Endothelial cell of umbilical vein (primary cell): Measurements from ENCODE around the gene PDCD1. TPM values are rescaled to one million over a fixed set of nuclear protein-coding genes. Genes with fewer than 3 reads are reported as not detected.

ENCODE experiments used
- BruUV-seq: library from RNA; stranded (reverse); fragments of 400-500 nt; replicated peaks from 2 replicates; lab custom pipeline; 2021; lab: Mats Ljungman, UMichigan
- CTCF ChIA-PET: fragments of 300-600, 350-600 bp; sonication (Branson Sonifier 250); formaldehyde crosslinking; loops from one replicate; lab custom pipeline; 2021; ENCODE audit warnings: antibody characterized with exemption, inconsistent platforms; lab: Charles Lee
- POLR2A ChIA-PET: fragments of 300-600, 350-600 bp; sonication (Branson Sonifier 250); formaldehyde crosslinking; loops from one replicate; lab custom pipeline; 2021; ENCODE audit warnings: antibody characterized with exemption, inconsistent platforms; lab: Charles Lee
- DNase-seq: peaks from one replicate; pipeline ENCODE4 v3.0.0-alpha.2; 2011; ENCODE audit warnings: low read depth, low spot score
- FAIRE-seq: peaks from 2 replicates; lab custom pipeline; 2011; peaks lifted over from hg19 to GRCh38; lab: Jason Lieb, UNC
- H2AFZ ChIP-seq: 2 replicates; pipeline ENCODE4 v1.6.0; 2012; ENCODE audit warnings: low read depth, low read length, control low read depth, inconsistent platforms
- H3K27ac ChIP-seq: 2 replicates; pipeline ENCODE4 v1.5.1; 2011; ENCODE audit warnings: low read depth, mild to moderate bottlenecking, control low read depth, low read length, moderate library complexity; ENCODE audit not compliant: insufficient read depth
- H3K27me3 ChIP-seq, 2 experiments: 2 replicates each; pipeline versions ENCODE4 v1.6.0 to v1.6.1; 2011; ENCODE audit warnings: low read length in 2 of 2, mixed read lengths in 1 of 2; ENCODE audit not compliant: control insufficient read depth in 2 of 2, insufficient read depth in 2 of 2
- H3K36me3 ChIP-seq, 2 experiments: 2 replicates in 1 of 2; 3 replicates in 1 of 2; pipeline ENCODE4 v1.5.1; 2011; ENCODE audit warnings: low read length in 2 of 2, mild to moderate bottlenecking in 1 of 2, moderate library complexity in 1 of 2; ENCODE audit not compliant: control insufficient read depth in 2 of 2, insufficient read depth in 2 of 2; ENCODE audit errors: extremely low read depth in 1 of 2
- H3K4me1 ChIP-seq: 3 replicates; pipeline ENCODE4 v1.5.1; 2011; ENCODE audit warnings: mild to moderate bottlenecking, low read length; ENCODE audit not compliant: control insufficient read depth, insufficient read depth; ENCODE audit errors: extremely low read depth
- H3K4me2 ChIP-seq: 2 replicates; pipeline ENCODE4 v1.6.1; 2011; ENCODE audit warnings: low read length, control low read depth, mixed read lengths; ENCODE audit not compliant: insufficient read depth
- H3K4me3 ChIP-seq, 3 experiments: fragments of 200-600 bp in 1 of 3; sonication (generic), shearing (Covaris generic) in 1 of 3; replicated peaks in 1 of 3; 2 replicates each; pipeline ENCODE4 v1.5.1; 2011 to 2016; ENCODE audit warnings: control low read depth in 3 of 3, low read length in 3 of 3, mild to moderate bottlenecking in 2 of 3, inconsistent platforms in 1 of 3, low read depth in 1 of 3, moderate library complexity in 1 of 3; ENCODE audit not compliant: insufficient read depth in 1 of 3
- H3K79me2 ChIP-seq: 2 replicates; pipeline ENCODE4 v1.6.0; 2012; ENCODE audit warnings: low read length, inconsistent platforms; ENCODE audit not compliant: control insufficient read depth, insufficient read depth
- H3K9ac ChIP-seq: replicated peaks from 2 replicates; pipeline ENCODE3; 2011; ENCODE audit warnings: low read length, control low read depth; ENCODE audit not compliant: insufficient read depth; ENCODE audit errors: extremely low read depth
- H3K9me1 ChIP-seq: replicated peaks from 3 replicates; pipeline ENCODE4 v1.6.0; 2011; ENCODE audit warnings: mild to moderate bottlenecking, low read length; ENCODE audit not compliant: control insufficient read depth, insufficient read depth; ENCODE audit errors: extremely low read depth
- H3K9me3 ChIP-seq: replicated peaks from 2 replicates; pipeline ENCODE4 v1.5.1; 2012; ENCODE audit warnings: low read length, inconsistent platforms; ENCODE audit not compliant: control insufficient read depth, insufficient read depth
- H4K20me1 ChIP-seq: replicated peaks from 2 replicates; pipeline ENCODE3; 2011; ENCODE audit warnings: mild to moderate bottlenecking, low read length; ENCODE audit not compliant: control insufficient read depth, insufficient read depth; ENCODE audit errors: extremely low read depth
- CTCF ChIP-seq, 2 donors: IDR thresholded peaks; 1 replicate in 1 of 2; 2 replicates in 1 of 2; pipeline ENCODE4 v1.5.1; 2011; ENCODE audit warnings: low read length in 2 of 2, mild to moderate bottlenecking in 2 of 2, moderate library complexity in 2 of 2, control low read depth in 1 of 2, inconsistent platforms in 1 of 2, low read depth in 1 of 2; ENCODE audit not compliant: insufficient read depth in 1 of 2; ENCODE audit errors: extremely low read depth in 1 of 2
- EZH2 ChIP-seq: IDR thresholded peaks from 2 replicates; pipeline ENCODE4 v1.6.1; 2012; ENCODE audit warnings: borderline replicate concordance, low read depth, mild to moderate bottlenecking, moderate library complexity, low read length, inconsistent platforms; ENCODE audit not compliant: severe bottlenecking
- FOS ChIP-seq: IDR thresholded peaks from 2 replicates; pipeline ENCODE4 v1.6.1; 2011; ENCODE audit warnings: mild to moderate bottlenecking, low read length, moderate library complexity, borderline replicate concordance; ENCODE audit not compliant: insufficient read depth
- GATA2 ChIP-seq: IDR thresholded peaks from 2 replicates; pipeline ENCODE4 v1.7.0; 2011; ENCODE audit warnings: low read depth, mild to moderate bottlenecking, moderate library complexity, mixed read lengths, low read length; ENCODE audit not compliant: insufficient read length, insufficient read depth
- JUN ChIP-seq: IDR thresholded peaks from 2 replicates; pipeline ENCODE4 v1.6.1; 2011; ENCODE audit warnings: borderline replicate concordance, low read depth; ENCODE audit not compliant: insufficient read length, insufficient read depth
- MAX ChIP-seq: IDR thresholded peaks from 2 replicates; pipeline ENCODE4 v1.6.1; 2011; ENCODE audit not compliant: insufficient read depth, insufficient read length
- MYC ChIP-seq: IDR thresholded peaks from one replicate; pipeline ENCODE4 v1.6.1; 2011; ENCODE audit warnings: mild to moderate bottlenecking, low read depth, low read length
- POLR2A ChIP-seq: IDR thresholded peaks from 2 replicates; pipeline ENCODE4 v1.6.1; 2012; ENCODE audit warnings: low read depth, mild to moderate bottlenecking, control low read depth, low read length
- POLR2AphosphoS5 ChIP-seq: IDR thresholded peaks from 2 replicates; pipeline ENCODE4 v1.6.1; 2012; ENCODE audit warnings: low read depth, mild to moderate bottlenecking, control low read depth, low read length, moderate library complexity; ENCODE audit not compliant: insufficient read depth
- dilution Hi-C: fragments of 300-500 bp; cut with MboI; formaldehyde crosslinking; loops from one replicate; pipeline ENCODE4 v1.15.0; 2019; ENCODE audit warnings: low sequenced_read_pairs; ENCODE audit not compliant: extremely low pct_ligation_motif_present
- intact Hi-C: fragments of 100-400 bp; cut with micrococcal nuclease; formaldehyde crosslinking; loops from one replicate; pipeline ENCODE4 v1.10.0; 2022
- polyA plus RNA-seq, 4 experiments: library from polyadenylated mRNA; depleted of rRNA in 3 of 4; stranded (reverse) in 3 of 4; unstranded in 1 of 4; fragments of >200 nt; gene quantifications; 2 replicates each; pipeline versions ENCODE4 v1.2.1 to v1.2.3, GENCODE V29; 2011 to 2012; ENCODE audit warnings: missing spikeins in 1 of 4
- total RNA-seq: library from RNA; stranded (reverse); gene quantifications from 2 replicates; pipeline ENCODE4 v1.2.3, GENCODE V29; 2021

Gene PDCD1
- total and polyA plus RNA-seq, 2 donors (not counting 3 experiments of a cell fraction or from before 2014, with no cell fraction given): not detected

- no peak overlapping the region for H3K27ac ChIP-seq
- no peak overlapping the region for H3K4me3 ChIP-seq
- H3K79me2 ChIP-seq: no peaks in the 10 kb centered on the region
- no peaks in the 10 kb centered on the region for H3K9me3 ChIP-seq
- dilution Hi-C loops: no loop called here
- H3K36me3 ChIP-seq: no peaks in the 10 kb centered on the region
- ChIA-PET POLR2A (no interaction called here), CTCF (no interaction called here)
- H4K20me1 ChIP-seq: no peaks in the 10 kb centered on the region
- no peak for FAIRE-seq
- no peak for DNase-seq
- BruUV-seq: no TSS peak
- no peak overlapping the region for H3K4me2 ChIP-seq
- H3K27me3 ChIP-seq: no peaks in the 10 kb centered on the region
- H3K4me1 ChIP-seq: peaks cover 3% of the 10 kb centered on the region
- no peak overlapping the region for H2AFZ ChIP-seq
- H3K9me1 ChIP-seq: no peaks in the 10 kb centered on the region
- intact Hi-C loops: loop anchor here (5.0 kb wide), 1 partner anchor 528 kb away; the partner anchor contains the start of gene FARP2
- H3K9ac ChIP-seq: no peak overlapping the region
- TF ChIP-seq MAX (no peak), POLR2AphosphoS5 (no peak), JUN (no peak)
These were observed 26.2 kb upstream of the PDCD1 start for GRCh38 chr2:241884951-241885290.

GRCh38 chr2:241882091-241882625, 23.5 kb upstream of the PDCD1 start:
- DNase-seq: no peak
- dilution Hi-C loops: no loop called here

More at GRCh38 chr2:241882091-241882625, 23.5 kb upstream of the PDCD1 start:
- H3K4me2 ChIP-seq: peak overlapping the region; percentile 26
- H3K9ac ChIP-seq: no peak overlapping the region
- no peak overlapping the region for H3K27ac ChIP-seq
- H4K20me1 ChIP-seq: no peaks in the 10 kb centered on the region
- no peaks in the 10 kb centered on the region for H3K9me1 ChIP-seq
- H3K4me3 ChIP-seq: peak overlapping the region in 1 of 3 experiments; percentile 8
- H3K27me3 ChIP-seq: no peaks in the 10 kb centered on the region
- ChIA-PET CTCF (no interaction called here), POLR2A (no interaction called here)
- peak; percentile 12 for FAIRE-seq
- BruUV-seq: no TSS peak
- intact Hi-C loops: loop anchor here (5.0 kb wide), 1 partner anchor 525 kb away; the partner anchor contains the start of gene FARP2
- no peaks in the 10 kb centered on the region for H3K79me2 ChIP-seq
- H2AFZ ChIP-seq: peak overlapping the region; percentile 18
- H3K4me1 ChIP-seq: peaks cover 3% of the 10 kb centered on the region
- no peaks in the 10 kb centered on the region for H3K9me3 ChIP-seq
- no peaks in the 10 kb centered on the region for H3K36me3 ChIP-seq
- TF ChIP-seq MAX (no peak), JUN (no peak), FOS (no peak), POLR2AphosphoS5 (no peak), MYC (no peak), POLR2A (no peak), CTCF (IDR thresholded peaks at IDR 0.05; ENCODE audit: extremely low read depth in 1 of 2, insufficient read depth in 1 of 2, low read depth in 1 of 2, low read length in 2 of 2) (no peak), EZH2 (no peak), GATA2 (no peak)
